NCI-H187 treated with DMSO at 0.1 percent for 48 hours (cell line): ENCODE data around the gene TNFRSF13B.

Experiments
- DNase-seq: peaks from one replicate; lab custom pipeline; 2025; lab: John Stamatoyannopoulos, UW

The TNFRSF13B gene

DNA sequence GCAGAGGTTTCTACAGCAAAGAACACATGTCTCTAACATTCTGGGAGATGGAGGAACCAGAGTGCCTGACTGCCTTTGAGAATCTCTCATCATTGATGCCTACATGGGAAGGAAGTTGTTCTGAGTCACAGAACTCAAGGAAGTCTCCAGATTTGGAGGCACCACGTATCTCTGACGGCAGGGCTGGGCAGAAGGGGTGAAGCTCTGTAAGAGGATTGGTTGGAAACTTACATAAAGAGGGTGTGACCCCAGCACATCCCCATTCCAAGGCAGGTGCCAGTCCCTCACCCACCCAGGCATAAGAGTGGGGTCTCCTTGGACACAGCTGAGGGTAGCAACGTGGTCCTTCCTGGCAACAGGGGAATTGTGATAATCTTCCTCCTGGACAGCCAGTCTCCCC is 17.4 kb downstream of the TNFRSF13B start:
- DNase-seq: no peak

DNA sequence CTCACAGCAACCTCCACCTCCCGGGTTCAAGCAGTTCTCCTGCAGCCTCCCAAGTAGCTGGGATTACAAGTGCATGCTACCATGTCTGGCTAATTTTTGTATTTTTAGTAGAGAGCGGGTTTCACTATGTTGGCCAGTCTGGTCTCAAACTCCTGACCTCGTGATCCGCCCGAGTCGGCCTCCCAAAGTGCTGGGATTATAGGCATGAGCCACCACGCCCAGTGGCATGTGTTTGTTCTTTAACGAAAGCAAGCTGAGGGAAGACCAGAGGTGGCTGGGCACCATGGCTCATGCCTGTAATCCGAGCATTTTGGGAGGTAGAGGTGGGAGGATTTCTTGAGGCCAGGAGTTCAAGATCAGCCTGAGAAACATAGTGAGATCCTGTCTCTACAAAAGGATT is 18.1 kb downstream of the TNFRSF13B start:
- no peak for DNase-seq

DNA sequence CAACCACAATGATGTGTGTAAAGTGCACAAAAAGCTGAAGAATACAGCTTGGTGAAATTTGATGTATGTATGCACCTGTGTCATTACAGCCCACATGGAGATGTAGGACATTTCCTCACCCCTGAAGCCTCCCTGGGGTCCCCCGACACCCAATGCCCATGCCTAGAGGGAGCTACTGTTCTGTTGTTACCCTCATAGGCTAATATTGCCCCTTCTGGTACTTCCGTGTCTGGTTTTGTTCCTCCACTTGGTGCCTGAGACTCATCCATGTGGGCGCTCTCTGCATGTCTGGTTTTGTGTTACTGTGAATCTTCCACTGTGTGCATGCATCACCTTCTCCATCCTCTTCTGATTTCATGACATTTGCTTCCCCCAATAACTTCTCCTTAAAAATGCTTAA is 18.6 kb downstream of the TNFRSF13B start:
- no peak for DNase-seq

DNA sequence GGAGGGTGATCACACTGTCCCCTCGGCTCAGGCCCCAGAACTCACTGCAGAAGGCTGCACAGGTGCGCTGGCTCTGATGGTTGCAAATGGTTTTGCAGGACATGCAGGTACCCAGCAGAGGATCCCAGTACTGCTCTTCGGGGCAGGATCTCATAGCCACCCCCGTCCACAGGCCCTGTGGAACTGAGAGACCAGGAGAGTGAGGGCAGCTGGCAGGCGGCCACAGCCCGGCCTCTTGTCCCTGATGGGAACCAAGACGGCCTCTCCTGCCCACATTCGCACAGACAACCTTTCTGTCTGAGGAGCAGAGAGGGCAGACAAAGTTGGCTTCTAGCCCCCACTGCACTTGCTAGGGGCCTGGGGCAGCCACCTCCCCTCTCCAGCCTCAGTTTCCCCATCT is 19.5 kb downstream of the TNFRSF13B start:
- no peak for DNase-seq

DNA sequence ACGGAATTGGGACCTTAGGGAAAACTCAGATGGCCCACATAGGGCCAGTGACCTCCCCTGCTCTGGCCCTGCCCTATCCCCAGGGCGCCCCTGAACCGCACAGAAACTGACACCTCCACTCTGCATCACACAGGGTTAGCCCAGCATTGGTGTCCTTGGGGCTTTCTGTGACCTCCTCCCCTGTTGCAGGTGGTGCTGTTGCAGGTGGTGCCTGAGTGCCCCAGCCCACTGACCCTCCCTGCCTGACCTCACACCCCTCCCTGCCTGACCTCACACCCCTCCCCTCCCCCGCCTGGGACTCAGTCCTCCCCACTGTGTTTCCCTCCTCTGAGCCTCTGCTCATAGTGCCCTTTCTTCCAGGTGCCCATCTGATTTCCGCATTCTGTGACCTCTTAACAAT is 21.4 kb downstream of the TNFRSF13B start:
- no peak for DNase-seq

DNA sequence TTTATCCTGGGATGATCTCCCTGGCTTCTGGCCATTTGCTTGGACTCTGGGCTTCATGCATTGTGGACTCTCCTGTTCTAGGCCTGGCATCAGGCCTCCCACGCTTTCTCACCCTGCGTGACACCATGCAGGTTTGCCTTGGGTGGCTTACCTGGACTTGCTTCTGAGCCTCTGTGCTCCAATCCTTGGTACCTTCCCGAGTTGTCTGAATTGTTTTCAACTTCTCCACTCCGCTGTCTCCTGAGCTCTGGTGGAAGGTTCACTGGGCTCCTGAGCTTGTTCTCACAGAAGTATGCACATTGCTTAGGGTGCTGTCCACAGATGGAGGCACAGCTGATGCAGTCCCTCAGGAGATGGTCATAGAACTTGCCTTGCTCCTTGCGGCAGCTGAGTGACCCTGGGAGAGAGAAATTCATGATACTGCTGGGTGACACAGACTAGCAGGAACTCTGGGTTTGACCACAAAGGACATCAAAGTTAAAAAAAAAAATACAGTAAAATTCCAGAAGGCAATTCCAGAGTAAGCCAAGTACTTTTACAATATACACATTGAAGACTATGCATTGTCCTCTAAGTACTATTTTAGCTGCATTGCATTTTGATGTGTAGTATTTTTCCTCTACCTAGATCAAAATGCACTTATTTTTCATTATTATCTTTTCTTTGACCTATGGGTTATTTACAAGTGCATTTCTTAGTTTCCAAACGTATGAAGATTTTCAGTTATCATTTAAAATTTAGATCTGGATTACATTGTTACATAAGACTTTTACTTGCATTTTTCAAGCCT is 23.1 kb downstream of the TNFRSF13B start:
- no peak for DNase-seq

DNA sequence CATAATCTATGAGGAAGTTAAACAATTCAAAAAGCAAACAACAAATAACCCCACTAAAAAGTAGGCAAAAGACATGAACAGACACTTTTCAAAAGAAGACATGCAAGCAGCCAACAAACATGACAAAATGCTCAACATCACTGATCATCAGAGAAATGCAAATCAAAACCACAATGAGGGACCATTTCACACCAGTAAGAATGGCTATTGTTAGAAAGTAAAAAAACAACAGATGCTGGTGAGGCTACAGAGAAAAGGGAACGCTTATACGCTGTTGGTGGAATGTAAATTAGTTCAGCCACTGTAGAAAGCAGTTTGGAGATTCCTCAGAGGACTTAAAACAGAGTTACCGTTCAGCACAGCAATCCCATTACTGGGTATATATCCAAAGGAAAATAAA is 24.4 kb downstream of the TNFRSF13B start:
- no peak for DNase-seq

DNA sequence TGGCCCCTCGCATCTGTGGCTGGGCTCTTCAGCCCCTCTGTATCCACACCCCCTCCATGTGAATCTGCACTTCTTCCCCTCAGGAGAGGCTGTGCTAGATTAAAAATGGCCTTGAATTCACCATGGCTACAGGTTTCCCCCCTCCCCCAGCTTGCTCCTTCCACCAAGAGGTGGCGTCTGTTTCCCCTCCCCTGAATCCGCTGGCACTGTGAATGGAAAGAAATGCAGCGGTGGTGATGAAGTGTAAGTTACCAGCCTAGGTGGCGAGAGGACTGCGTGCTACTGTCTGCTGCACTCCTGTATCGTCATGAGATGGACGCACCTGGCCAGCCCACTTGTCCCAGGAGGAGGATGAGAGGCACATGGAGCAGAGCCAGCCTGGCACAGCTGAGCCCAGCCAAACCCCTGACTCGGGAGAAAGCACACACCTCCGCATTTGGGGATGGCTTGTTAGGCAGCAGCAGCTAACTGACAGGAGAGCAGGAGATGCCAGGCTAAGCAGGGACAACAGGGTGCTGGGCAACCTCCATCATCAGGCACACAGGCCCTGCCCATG is 26.2 kb downstream of the TNFRSF13B start:
- DNase-seq: no peak

DNA sequence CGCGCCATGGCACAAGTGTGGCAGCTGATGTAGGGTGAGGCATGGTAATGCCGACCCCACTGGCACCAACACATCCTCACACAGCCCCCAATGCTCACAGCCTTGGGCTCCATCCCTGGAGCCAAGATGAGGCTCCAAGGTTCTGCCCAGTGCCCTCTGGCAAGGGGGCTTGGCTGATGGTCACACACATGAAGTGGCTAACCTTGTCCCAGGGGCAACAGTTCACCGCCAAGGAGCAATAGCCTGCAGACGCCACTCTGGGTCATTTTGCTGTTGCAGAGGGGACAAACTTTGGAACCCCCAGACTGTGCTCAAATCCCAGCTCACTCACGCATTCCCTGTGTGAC is 26.8 kb downstream of the TNFRSF13B start:
- no peak for DNase-seq

DNA sequence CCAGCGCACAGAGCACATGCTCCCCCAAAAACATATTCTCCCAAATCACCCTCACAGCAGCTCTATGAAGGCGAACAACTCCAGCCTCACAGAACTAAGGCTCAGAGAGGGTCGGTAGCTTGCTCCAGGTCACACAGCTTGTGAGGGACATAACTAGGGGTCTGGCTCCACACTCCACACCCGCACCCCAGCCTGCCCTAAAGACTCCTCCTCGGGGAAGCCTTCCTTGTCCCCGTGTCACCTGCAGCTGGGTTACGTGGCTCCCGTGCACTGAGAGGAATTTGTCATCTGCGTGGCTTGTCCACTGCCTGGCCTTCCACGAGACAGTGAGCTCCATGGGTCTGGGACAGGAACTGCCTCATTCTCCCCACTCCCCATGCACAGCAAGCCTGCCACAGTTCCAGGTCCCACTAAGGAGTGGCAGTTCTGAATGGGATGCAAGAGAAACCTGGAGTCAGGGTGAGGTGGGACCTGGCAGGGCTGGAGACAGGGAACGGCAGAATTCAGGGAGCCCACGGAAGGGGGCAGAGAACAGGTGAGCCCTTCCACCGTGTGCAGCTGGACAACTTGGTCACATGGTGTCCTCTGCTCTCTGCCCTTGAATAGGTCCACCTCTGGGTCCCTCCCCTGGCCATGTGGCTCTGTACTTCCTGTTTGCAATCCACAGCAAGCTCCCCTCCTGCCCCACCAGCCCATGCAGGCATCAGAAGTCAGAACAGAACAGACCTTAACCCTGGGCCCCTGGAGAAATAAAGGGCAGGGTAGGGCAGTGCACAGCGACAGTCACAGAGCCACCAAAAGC is 27.4 kb downstream of the TNFRSF13B start:
- DNase-seq: no peak

DNA sequence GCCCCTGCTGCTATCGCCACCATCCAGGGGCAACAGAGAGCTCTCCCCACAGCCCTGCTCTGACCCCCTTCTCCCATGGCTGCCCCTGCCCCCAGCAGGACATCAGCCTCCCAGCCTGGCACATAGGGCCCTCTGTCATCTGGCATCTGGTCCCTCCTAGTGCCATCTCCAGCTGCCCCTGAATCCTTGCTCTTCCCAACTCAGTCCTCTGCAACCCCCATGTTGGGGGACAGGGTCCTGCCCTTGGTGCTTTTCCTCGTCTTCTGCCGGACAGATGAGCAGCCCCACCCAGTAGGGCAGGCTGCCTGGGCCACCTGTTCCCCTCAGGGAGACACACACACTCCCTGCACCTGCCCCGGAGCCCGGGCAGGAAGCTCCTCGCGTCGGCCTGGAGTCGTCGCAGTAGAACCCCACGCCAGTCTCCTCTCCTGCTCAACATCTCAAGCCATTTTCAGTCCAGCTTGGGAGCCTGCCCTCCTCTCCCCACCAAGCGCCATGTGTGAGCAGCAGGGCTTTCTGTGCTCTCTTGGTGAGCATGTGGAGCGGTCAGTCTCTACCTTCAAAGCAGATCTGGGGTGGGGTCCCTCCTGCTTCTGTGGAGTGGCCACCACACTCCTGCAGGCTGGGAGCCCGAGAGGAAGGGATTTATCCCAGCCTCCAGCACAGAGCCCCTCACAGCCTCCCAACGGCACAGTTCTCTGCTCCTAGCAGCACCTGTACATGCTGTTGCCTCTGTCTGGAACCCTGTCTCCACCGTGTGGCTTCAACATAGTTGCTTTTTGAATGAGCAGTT is 28.2 kb downstream of the TNFRSF13B start:
- DNase-seq: no peak

DNA sequence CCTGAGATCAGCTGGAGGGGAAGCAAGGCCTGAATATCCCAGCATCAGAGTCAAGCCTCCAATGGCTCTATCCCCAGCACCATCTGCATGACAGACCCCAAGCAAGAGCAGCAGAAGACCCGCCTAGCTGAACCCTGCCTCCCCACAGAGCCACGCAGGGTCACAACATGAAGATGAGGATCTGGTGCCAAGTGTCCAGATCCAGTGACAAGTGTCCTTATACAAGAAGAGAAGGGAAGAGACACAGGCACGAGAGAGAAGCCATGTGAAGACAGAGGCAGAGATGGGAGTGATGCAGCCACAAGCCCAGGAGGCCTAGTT is 28.9 kb downstream of the TNFRSF13B start:
- no peak for DNase-seq

DNA sequence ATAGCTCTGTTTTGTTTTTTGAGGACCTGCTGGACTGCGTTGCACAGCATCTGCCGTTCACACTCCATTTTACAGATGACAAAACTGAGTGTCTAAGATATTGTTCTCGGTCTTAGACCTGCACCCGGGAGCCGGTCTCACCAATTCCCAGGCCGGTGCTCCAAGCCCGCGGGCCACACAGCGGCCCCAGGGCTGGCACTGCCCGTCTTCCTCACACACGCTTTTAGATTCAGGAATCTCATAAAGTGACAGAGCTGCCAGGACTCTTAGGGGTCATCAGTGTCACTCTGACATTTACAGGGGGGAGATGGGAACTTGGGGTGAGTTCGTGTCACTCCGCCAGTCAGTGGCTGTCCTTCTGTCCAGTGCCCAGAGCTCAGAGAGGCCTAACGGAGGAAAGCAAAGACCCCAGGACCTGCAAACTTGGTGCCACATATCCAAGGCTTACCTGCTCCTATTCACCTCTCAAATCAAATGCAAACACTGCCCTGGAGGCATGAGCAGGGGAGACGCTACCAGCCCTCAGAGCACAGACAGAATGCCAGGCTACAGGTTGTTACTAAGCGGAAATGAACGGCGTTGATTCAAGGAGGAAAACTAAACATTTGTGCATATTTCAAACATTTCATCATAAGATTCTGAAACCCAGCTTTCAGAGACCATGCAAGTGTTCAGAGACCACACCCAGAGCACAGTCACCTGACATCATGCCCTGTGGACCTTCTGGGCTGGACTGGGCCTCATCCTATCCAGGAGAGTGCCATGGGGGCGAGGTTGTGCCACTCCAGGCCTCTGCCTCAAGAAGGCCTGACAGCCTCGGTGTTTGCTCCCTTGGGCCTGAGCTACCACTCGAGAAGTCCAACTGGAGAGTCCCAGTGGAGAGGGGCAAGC is 29.5 kb downstream of the TNFRSF13B start:
- no peak for DNase-seq

DNA sequence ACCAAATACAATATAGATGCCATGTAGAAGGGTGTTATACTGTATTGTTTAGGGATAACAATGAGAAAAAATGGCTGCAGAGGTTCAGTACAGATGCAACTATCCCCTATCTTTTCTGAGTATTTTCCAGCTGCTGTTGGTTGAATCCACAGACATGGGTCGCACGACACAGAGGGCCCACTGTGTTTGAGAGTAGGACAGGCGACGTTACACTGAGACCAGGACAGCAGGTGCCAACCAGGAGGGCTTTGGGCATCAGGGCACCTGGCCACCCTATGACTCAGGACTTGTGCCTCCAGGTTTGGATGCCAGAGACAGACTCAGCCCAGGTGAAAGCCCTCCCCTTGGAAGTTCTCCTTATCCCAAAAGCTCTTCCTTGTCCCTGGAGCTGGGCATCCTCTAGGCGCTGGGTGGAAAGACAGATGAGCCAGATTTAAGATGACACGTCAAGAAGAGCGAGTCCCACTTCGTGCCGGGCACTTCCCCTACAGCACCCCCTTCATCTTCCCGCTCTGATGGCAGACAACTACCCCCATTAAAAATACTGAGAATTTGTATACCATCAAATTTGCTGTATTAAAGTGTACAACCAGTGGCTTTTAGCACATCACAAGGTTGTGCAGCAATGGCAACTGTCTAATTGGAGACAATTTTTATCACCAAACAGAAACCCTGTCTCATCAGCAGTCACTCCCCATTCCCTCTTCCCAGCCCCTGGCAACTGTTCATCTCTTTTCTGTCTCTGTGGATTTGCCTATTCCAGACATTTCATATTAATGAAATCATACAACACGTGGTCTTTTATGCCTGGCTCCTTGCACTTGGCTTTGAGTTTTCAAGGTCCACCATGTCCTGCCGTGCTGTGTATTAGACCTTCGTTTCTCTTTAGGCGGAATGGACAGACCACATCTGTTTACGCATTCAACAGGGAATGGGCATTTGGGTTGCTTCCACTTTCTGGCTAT is 30.6 kb downstream of the TNFRSF13B start:
- no peak for DNase-seq

DNA sequence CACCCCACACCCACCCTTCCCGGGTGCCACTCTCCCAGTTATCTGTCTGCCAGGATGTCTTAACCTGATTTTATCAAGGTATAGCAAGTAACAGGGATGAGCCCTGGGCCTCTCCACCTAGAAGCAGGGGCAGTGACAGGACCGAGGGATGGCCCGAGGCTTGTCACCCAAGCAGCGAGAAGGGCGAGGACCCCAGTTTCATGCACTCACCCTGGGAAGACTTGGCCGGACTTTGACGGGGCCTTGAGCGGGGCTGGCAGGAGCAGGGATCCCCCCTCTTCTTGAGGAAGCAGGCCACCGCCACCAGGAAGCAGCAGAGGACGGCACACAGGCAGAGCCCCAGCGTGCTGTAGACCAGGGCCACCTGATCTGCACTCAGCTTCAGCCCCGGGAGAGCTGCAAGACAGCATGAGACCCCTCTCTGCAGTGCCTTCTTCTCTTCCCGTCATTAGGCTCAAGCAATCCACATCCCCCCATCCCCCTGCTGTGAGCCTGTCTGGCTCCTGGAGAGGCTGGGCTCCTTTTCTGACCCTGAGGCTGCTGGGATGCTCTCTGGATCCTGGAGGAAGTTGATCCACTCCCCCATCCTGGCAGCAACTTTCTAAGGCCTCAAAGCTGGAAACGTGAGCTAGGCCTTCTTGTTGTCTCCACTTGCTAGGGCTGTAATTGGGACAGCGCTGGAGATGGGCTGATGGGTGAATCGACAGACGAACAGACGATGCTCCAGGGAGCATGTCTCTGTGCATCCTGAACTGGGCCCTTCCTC is 31.6 kb downstream of the TNFRSF13B start:
- no peak for DNase-seq

DNA sequence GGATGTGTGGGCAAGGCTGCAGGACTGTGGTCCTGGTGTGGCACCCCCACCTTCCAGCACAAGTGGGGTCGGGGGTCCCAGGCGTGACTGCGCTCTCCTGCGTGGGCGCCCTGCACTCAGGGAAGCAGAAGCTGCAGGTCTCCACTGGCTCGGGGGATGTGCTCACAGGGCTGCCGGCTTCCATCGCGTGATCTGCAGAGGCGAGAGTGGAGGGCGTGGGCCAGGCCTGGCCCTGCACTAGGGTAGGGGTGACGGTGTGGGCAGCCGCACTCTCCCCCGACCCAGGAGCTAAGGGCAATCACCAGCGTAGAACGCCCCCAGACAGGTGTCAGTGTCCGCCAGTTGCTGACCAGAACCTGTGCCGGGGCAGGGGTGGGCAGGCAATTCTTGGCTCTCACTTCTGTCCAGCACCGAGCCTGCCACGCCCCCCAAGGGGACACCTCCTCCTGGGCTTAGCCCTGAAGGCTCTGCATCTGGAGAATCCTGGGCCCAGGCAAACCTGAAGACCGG is 32.3 kb downstream of the TNFRSF13B start:
- no peak for DNase-seq

DNA sequence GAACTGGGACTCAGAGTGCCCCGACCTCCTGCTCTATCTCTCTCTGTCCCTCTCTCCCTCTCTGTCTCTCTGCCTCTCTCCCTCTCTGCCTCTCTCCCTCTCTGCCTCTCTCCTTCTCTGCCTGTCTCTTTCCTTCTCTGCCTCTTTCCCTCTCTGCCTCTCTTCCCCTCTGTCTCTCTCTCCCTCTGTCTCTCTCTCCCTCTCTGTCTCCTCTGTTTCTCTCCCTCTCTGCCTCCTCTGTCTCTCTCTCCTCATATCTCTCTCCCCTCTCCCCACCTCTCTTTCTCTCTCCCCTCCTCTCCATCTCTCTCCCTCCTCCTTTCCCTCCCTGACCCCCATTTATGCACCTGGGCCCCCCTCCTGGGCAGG is 32.7 kb downstream of the TNFRSF13B start:
- no peak for DNase-seq

DNA sequence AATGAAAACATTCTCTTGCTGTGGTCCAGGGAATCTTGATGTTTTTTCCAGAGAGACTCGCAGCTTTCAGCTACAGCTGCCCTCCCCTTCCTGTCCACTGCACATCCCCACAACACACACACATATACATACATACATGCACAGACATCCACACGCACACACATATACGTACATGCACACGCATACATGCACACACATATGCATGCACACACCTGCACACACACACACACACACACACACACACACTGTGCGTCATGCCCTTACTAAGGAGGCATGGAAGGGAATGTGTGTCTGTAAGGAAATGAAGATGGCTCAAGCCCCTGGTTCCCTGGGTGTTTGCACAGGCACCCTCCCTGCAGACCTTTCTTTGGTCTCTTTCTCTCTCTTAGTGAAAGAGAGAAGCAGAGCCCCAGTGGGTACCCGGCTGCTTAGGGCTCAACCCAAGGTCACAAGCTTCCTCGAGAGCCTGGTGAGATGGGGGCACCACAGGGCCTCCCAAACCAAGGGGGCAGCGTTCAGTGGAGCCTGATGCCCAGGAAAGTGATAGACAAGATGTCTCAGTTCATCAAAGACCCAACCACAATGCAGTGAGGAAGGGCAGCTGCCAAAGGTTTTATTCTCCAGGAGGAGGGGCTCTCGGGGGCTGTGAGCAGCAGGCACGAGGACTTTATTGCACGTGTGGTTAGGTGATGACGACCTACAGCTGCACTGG is 33.3 kb downstream of the TNFRSF13B start:
- no peak for DNase-seq

DNA sequence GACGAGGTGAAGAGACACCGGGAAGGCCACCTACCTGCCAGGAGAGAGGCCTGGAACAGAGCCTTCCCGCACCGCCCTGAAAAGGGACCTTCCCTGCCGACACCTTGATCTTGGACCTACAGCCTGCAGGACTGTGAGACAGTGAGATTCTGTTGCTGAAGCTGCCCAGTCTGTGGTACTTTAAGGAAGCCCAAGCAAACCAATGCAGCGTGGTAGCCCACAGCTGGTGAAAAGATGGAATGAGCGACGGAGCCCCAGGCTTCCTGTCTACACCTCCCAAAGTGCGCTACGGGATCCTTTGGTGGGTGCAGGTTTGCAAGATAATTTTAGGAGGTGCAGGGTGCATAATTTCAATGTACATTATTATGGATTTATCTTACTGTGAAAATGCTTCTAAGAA is 33.9 kb downstream of the TNFRSF13B start:
- no peak for DNase-seq
